NCI-H446 treated with DMSO at 0.1 percent for 48 hours (cell line): ENCODE results near the gene UGT1A9.
"Not testable (repeated sequence)": the region's sequence is repeated elsewhere in the genome, so short reads cannot be mapped to it uniquely, and the experiment has no call there.

Experiments used
- DNase-seq: peaks from one replicate; lab custom pipeline; 2025; lab: John Stamatoyannopoulos, UW

UGT1A9 gene

DNA sequence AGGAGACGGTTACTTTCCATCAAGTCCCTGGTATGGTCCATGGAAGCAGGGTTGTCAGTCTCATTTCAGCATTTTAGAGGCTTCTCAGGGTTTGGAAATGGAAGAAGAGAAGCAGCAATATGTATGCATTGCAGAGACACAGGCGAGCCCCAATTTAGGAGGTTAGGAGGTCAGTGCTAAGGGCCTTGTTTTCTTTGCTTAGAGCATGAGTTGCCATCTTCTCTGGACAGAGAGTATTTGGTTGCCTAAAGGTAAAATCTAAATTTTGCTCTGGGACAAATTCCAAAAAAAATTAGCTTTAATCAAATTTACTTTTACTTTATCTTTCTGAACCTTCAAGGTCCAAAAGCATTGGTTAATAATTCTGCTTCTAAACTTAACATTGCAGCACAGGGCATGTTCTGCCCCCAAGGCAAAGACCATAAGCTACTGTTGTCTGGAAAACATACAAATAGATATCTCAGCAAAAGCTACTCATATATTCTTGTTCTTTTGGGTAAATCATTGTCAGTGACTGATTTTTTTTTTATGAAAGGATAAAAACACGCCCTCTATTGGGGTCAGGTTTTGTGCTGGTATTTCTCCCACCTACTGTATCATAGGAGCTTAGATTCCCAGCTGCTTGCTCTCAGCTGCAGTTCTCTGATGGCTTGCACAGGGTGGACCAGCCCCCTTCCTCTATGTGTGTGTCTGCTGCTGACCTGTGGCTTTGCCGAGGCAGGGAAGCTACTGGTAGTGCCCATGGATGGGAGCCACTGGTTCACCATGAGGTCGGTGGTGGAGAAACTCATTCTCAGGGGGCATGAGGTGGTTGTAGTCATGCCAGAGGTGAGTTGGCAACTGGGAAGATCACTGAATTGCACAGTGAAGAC is at the start of gene UGT1A9:
Gene UGT1A9 (plus strand): TSS at position 609 of the 872 bp plus-strand sequence. CDS start 37 bp downstream, at position 646.
- DNase-seq: no peak

- DNase-seq: no peak
Observed at GRCh38 chr2:233627331-233628025, 44.2 kb upstream of the UGT1A9 start.

DNA sequence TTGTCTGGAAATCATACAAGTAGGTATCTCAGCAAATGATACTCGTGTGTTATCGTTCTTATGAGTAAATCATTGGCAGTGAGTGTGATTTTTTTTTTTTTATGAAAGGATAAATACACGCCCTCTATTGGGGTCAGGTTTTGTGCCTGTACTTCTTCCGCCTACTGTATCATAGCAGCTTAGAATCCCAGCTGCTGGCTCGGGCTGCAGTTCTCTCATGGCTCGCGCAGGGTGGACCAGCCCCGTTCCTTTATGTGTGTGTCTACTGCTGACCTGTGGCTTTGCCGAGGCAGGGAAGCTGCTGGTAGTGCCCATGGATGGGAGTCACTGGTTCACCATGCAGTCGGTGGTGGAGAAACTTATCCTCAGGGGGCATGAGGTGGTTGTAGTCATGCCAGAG is 35.4 kb upstream of the UGT1A9 start, which contains the start of gene UGT1A10:
Gene UGT1A10 (plus strand): TSS at position 143 of the 400 bp plus-strand sequence. CDS start 75 bp downstream, at position 218.
- not testable (repeated sequence) for DNase-seq

DNA sequence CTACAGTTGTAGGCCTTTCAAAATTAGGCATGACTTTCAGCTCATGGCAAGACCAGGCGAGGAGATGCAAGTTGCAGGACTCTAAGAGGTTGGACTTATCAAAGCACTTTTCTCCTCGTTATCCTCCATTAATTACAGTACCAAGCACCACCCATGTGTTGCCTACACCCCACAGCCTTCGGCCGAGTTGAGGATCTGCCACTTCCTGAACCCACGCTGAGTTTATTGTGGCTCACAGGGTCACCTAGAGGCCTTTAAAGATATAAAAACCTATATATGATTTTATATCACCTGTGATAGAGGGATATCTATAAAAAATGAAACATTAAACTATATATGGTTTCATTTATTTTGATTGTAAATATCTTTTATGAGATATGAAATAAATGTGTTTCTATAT is 32.9 kb upstream of the UGT1A9 start:
- DNase-seq: no peak

GRCh38 chr2:233639860-233640259 is 31.8 kb upstream of the UGT1A9 start:
- DNase-seq: no peak

- DNase-seq: no peak
Observed at GRCh38 chr2:233643128-233643527, 28.6 kb upstream of the UGT1A9 start.

GRCh38 chr2:233646033-233646432 is 25.7 kb upstream of the UGT1A9 start:
- DNase-seq: not testable (repeated sequence)

DNA sequence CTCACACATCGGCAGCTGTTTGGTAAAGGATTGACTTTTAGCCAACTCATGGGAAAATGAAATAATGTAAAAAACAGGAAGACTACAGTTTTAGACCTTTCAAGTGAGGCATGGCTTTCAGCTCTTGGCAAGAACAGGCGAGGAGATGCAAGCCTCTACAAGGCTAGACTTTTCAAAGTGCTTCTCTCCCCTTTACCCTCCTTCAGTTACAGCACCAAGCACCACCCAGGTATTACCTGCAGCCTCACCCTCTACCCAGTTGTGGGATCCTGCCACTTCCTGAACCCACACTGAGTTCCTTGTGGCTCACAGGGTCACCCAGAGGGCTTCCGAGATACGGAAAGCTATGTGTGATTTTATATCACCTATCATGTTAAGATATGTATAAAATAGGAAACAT is 20.7 kb upstream of the UGT1A9 start:
- no peak for DNase-seq

GRCh38 chr2:233651430-233651829 is 20.3 kb upstream of the UGT1A9 start:
- no peak for DNase-seq

DNA sequence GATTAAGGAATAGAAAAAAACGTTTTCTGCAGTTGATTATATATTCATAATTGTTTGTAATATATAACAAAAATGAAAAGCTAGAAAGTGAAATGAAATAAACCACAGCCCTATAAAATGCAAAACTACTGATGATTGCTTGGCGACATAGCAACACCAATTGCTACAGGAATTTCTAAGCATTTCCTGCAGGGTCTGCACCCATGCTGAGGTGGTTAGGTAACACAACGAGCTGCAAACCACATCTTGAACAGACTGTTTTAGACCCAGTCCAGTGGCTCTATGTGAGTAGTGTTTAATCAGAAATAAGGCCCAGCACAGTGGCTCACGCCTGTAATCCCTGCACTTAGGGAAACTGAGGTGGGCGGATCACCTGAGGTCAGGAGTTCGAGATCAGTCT is 17.2 kb upstream of the UGT1A9 start:
- no peak for DNase-seq

GRCh38 chr2:233655043-233655442 is 16.7 kb upstream of the UGT1A9 start:
- DNase-seq: no peak

DNA sequence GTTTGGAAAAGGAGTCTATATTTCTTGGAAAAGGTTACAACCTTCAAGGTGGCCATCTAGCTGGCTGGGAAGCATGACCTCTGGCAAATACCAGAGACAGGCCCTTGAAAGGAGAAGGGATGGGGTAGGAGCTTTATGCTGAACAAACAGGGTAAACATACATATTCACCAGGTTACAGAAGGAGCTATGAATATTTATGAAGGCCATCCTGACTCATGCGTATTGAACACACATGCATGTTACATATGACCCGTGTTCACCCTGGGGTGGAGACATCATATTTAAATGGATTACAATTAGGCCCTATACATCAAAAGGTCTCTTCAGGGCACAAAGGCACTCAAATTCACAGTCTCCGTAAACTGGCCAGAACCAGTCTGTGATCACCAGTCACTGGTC is 15.8 kb upstream of the UGT1A9 start:
- DNase-seq: not testable (repeated sequence)

GRCh38 chr2:233656443-233656842 is 15.3 kb upstream of the UGT1A9 start:
- no peak for DNase-seq

DNA sequence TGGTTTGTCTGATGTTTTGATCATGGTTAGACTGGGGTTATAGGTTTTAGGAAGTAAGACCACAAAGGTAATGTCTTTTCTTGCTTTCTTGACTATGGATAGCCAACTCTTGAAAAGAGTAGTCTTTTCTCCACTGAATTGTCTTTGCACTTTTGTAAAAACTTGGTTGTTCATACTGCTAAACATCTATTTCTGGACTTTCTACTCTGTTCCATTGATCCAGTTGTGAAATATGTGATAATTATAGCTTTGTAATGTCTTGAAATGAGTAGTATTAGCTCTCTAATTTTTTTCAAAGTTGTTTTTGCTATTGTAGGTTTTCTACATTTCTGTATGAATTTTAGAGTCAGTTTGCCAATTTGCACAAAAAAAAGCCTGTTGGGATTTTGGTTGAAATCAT is 13.1 kb upstream of the UGT1A9 start:
- no peak for DNase-seq

DNA sequence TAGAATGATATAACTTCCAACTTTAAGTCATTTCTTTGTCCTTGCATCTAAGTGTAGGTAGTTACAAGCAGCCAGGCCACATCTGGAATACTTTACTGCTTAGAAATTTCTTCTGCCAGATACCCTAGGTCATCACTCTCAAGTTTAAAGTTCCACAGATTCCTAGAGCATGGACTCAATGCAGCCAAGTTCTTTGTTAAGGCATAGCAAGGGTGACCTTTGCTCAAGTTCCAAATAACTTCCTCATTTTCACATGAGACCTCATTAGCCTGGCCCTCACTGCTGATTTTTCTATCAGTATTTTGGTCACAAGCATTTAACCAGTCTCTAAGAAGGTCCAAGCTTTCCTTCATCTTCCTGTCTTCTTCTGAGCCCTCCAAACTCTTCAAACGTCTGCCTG is 7.8 kb upstream of the UGT1A9 start:
- DNase-seq: no peak

- DNase-seq: no peak
Observed at GRCh38 chr2:233668605-233669260, 3.0 kb upstream of the UGT1A9 start.

DNA sequence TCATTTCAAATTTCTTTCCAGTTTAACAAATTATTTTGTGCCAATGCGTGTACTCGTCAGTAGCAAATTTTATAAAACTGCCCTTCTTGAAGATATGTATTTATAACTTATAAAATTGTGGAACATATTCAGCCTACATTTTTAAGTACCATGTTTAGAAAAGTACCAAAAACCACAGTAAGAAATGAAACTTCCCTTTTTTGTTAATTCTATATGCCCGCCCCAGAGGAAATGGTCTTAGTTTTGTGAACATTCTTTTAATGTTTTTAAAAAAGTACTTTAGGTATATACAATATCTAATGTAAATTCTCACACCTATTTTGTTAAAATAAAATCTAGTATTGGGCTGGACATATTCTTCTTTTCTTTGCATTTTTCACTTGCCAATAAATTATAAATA is 1.2 kb downstream of the UGT1A9 start:
- no peak for DNase-seq

DNA sequence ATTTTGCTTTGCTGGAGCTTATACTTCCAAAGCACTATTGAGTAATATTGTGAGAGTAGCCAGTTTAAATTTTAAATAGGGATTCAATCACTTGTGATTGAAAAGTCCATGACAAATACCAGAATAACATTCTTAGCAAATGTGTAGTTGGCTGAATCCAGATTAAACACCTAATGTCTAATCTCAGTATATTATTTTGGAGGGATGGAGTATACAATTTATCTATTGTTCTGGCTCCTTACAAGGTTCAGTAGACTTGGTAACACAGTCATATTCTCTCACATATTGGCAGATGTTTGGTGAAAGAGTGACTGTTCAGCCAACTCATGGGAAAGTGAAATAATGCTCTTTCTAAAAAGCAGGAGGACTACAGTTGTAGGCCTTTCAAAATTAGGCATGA is 2.2 kb downstream of the UGT1A9 start:
- DNase-seq: no peak

DNA sequence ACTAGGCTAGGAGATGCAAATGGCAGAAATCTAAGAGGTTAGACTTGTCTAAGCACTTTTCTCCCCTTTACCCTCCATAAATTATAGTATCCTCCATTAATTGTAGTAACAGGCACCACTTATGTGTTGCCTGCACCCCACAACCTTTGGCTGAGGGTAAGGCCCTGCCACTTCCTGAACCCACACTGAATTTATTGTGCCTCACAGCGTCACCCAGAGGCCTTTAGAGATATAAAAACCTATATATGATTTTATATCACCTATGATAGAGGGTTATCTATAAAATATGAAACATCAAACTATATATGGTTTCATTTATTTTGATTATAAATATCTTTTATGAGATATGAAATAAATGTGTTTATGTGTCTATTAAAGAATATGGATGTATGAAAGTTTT is 2.6 kb downstream of the UGT1A9 start:
- no peak for DNase-seq

GRCh38 chr2:233674995-233675394 is 3.3 kb downstream of the UGT1A9 start:
- DNase-seq: no peak

DNA sequence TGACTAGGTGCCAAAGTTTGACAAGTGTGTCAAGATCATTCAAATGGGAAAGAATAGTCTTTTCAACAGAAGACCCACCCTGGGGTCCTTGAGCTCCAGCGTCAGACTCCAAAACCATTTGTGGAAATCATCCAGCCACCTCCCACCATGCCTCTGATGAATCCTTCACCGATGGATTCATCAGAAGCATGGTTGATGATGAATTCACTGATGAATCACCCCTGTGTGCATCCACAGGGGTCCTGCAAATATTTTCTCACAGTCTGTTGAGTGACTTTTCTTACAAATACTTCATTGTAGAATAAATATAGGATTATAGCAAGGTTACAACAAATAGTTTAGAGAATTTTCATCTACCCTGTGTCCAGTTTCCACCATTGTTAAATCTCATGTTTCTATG is 4.3 kb downstream of the UGT1A9 start:
- DNase-seq: no peak

DNA sequence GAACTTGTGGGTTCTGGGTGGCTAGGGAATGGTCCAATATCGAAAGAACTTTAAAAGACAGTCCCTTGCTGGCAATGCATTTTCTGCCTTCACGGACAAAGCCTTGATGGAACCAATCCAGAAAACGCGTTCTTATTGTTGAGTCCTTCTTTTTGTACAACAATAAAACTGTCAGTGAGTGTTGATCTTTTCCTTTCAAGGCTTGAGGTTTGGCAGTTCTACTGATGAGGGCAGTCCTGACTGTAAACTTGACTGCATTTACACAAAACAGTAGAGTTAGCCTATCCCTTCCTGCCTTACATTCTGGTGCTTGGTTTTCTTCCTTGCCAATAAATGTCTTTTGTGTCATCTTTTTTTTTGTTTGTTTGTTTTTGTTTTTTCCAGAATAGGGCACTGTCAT is 7.5 kb downstream of the UGT1A9 start:
- no peak for DNase-seq
